Activated CD4-positive, CD25-positive, alpha-beta regulatory T cell (primary cell): Measurements from ENCODE around the gene RAB13.
A peak's percentile ranks its signal among the peaks of the same experiment; 100 is the strongest.

Source experiments
- DNase-seq, 4 experiments: peaks; one replicate each; lab custom pipeline; 2025; lab: John Stamatoyannopoulos, UW

Gene RAB13

DNA sequence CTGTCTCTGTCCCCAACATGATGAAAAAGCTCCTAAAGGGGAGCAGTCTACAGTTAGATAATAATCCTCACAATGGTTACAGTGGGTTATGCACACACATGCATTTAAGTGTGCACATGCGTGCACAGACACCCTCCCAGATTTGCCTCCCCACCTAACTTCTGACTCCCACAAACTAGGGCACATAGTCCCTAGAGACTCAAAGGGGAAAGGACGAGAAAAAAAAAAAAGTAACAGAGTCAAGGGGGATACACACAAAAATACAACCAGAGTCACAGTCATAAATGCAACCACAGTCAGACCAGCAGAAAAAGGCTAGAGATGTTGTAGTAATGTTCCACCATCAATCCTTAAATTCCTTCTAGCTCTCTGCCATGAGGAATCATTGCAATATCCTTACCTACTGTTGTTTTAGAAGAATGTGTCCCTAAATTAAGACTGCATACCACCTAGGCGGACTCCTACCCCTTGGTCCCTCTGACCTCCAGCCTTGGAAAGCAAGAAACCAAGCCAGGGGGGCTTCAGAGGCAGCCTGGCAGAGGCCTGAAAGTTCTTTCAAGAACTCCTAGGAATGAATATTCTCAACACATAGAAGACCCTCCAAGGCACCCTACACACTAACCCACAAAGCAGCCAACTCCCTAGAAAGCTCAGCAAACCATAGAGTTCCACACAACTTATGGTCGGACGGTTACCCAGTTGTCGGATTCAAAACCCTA lies 29.0 kb downstream of the RAB13 start:
- no peak for DNase-seq

- DNase-seq = no peak
Measured at GRCh38 chr1:153954826-153955225, 31.3 kb downstream of the RAB13 start.

DNA sequence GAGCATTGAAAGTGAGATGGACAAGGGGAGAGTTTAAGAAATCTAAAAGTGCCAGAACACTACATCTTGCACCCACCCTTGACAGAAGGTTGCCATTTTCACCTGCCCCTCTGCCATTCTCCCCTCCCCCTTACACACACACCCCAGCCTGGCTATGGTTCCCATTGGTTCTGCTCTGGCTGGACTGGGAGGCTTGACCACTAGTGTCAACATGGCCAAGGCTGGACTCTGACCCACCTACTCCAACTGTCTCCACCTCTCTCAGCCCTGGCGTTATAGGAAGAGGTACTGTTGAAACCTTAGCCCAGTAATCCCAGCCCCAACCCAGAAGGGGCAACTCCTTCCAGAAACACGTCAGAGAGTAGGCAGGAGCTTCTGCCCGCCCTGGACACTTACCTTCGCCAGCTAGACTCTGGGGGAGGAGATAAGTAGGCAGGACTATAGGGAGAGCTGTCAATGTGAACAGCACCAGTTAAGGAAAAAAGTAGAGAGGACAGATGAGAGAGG lies 32.2 kb downstream of the RAB13 start:
- DNase-seq = no peak

DNA sequence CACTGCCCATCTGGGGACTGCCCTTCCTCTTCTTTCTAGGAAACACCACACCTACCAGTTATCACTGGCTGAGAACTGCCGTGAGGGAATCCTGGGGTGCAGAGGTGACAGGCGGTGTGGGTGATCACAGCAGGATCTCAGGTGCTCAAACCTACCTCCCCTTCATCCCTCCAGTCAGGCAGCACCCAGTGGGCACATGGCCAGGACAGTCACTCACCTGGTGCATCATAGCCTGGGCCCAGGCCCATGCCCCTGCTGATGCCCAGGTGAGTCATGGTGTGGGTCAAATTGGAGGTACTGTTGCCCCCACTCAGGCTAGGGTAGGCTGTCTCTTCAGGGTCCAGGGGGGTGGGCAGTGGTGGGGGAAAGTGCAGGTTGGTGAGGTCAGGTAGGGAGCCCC lies 34.3 kb downstream of the RAB13 start:
- no peak for DNase-seq

DNA sequence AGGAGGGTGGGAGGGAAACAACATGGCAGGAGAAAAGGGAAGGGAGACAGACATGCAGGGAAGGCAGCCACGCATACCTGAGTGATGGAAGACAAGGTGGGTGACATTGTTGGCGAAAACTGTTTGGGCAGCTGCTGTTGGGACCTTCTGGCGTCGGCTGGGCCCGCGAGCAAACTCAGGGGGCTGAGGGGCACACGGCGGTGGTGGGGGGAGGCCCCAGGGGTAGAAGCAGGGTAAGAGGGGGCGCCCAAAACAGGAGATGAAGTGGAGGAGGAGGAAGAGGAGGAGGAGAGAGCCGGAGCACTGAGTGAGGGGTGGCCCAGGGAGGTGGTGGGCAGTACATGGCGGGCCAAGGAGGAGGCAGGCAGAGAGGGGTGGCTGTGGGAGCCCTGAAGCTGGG lies 35.0 kb downstream of the RAB13 start:
- no peak for DNase-seq

DNA sequence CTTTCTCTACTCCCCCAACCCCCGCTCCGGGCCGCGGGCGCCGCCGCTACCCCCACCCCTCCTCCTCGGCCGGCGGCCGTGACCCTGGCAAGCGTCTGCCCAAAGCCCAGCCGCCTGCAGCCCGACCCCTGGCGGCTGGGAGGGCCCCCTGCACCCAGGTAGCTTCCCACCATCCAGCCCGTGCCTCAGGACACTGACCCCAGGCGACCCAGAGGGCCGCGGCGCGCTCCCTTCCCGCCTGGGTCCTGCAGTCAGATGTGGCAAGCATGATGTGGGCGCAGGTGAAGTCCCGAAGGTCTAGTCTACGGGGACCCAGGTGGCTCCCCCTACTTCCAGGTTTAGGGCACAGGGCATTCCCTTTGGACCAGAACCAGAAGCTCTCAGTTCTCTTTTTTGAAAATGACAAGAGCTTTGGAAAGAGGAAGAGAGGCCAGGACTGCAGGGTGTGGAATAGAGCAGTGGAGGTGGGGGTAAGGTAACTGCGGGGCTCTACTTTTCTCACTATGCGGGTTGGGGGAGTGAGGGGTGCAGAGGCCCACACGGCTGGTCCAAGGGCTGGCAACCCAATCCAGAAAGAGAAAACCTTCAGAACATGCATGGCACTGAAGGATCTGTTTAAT lies 39.4 kb downstream of the RAB13 start, which contains the start of gene DENND4B:
DENND4B (minus strand) TSS at position 97 of the 620 bp plus-strand sequence. CDS start 2,344 bp downstream, outside the sequence.
- DNase-seq = peak; percentile 48 to 62 (median 58)

- DNase-seq = peak; percentile 37 to 66 (median 50)
Measured at GRCh38 chr1:153945795-153946621, 40.1 kb downstream of the RAB13 start.

- DNase-seq = peak; percentile 26 to 68 (median 46)
Measured at GRCh38 chr1:153945131-153945794, 40.9 kb downstream of the RAB13 start.

GRCh38 chr1:153944827-153945117 lies 41.4 kb downstream of the RAB13 start:
- no peak for DNase-seq

DNA sequence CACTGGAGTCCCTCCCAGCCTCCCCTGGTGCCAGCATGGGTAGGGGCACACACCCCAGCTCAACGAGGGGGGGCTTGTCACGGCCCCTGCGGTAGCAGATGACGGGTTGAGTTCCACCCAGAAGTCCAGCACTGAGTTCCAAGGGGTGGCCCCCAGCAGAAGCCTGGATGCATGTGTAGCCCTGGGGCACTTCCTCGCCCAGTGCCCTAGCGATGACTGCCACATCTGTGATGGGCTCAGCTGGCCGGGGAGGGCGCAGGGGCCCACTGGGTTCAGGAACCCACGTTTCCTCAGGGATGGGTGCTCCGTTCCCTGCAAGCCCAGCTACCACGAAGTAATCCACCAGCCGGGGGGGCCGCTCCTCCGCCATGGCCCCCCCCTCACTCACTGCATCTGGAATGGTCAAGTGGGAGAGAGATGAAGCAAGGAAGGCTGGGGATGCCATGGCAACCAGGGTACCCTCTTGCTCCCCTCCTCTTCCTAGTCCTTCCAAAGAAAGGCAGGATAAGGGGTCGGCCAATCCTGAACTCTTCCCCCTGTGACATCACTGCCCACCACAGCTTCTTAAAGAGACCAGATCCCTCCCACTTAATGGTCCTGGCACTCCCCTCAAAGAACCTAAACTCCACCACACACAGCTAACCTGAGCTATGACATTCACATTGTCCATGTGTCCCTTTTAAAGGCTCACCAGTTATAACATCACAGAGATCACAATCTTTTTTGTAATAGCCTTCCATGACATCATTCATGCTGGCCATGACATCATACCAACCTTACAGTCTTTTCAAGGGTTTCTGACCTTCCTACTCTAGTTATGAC lies 41.9 kb downstream of the RAB13 start:
- no peak for DNase-seq

DNA sequence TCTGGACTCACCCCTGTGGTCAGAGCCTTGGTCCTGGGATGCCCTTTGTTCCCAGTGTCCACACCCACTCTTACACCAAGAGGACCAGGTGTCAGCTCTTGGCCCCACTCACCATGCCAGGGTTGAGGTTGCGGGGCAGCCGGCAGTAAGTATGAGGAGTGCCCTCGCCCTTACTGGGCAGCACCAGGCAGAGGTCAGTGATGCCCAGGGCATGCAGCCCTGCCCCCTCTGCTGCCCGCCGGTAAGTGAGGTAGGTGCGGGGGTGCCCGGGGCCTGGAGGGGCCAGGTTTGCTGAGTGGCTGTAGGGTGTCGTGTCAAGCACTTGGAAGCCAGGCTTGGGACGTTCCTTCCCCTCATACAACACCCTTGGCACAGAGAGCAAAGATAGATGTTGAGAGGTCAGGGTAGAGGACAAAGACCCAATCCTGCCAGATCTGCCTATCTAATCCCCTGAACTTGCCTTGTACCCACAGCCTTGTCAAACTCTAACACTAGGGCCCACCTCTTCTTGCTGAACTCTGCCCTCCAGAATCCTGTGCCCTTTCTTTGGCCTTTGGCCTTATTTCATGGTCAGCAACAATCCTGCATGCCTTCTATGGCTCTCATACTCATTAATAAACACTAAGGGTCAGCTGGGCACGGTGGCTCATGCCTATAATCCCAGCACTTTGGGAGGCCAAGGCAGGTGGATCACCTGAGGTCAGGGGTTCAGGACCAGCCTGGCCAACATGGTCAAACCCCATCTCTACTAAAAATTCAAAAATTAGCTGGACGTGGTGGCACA lies 43.2 kb downstream of the RAB13 start:
- DNase-seq = no peak

DNA sequence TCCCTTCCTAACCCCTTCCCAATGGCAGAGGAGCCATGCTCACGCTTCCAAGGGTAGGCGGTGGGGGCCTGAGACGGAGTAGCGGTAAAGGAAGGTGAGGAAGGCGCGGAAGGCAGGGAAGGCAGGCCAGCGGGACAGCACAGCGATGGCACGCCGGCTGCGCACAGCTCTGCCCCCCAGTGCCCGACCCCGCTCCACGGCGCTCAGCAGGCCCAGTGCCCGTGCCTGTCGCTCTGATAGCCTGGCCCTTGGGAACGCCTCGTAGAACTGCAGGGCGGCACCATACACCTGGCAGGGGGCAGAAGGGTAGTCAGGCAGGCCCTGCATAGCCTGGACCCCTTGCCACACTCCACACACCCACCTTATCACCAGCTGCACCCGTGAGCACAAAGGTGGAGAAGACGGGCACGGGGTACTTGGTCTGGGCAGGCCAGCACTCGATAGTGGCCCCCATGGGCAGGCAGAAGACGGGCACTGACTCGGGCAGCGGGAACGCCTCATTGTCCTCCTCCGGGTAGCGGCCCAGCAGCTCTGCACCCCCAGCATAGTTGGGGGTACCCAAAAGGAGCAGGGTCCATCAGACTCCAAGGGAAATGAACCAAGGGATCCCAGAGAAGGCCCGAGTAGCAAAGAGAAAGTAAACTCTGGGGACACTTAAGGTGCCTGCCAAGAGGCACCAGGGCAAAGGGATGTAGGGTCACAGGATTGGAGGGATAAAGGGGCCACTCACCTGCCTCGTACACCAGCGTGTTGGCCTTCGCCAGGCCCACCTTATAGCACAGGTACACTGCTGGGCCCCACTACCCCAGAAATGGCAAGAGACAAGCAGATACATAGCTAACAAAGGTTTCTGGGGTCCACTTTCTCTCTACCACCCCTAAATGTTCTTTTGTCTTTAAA lies 44.1 kb downstream of the RAB13 start:
- DNase-seq = no peak

- no peak for DNase-seq
Measured at GRCh38 chr1:153940756-153941155, 45.4 kb downstream of the RAB13 start.

- DNase-seq = no peak
Measured at GRCh38 chr1:153939476-153939875, 46.7 kb downstream of the RAB13 start.

- no peak for DNase-seq
Measured at GRCh38 chr1:153938996-153939395, 47.1 kb downstream of the RAB13 start.

DNA sequence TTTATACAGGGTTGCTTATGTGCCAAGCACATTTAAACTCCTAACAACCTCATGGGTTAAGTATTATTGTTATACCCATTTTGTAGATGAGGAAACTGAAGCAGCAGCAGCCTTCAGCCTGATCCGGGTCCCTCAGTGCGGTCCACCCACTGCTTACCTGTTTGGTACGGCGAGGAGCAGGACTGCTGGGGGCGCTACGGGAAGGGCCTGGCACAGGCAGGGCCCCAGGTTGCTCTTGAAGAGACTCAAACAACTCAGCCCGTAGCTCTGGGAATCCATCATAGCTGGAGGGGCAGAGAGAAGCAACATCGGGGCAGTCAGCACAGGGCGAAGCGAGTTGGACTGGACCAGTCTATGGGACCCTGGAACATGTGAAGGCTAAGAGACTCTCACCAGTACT lies 48.8 kb downstream of the RAB13 start:
- DNase-seq = no peak

DNA sequence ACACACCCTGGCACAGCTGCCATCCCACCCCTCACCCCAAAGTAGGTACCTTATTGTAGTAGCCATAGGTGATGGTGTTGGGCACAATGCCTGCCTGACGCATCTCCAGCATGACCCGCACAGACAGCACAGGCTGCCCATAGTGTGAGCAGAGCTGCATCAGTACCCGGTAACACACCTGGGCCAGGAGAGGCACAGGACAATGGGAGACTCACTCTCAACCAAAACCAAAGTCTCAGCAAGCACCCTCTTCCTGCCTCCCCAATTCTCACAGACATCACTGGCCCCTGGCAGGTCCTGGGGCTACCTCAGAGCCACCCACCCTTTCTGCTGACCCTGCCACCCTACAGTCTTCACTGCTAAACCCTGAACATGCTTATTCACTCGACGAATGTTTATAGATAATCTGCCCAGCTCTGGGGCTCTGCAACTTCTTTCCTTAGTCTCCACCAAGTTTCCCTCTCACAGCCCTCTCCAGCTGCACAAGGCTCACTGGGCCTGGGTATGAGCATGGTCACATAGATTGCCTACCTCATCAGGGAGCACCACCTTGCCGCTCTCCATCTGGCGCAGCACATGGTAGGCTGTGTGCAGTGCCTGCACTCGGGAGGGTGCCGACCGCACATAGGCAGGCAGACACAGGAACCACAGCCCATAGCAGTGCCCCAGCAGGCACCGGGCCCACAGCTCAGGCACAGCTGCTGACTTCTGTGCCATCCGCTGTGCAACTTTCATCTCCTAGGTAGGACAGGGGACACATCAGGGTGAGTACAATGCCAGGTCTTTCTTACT lies 49.9 kb downstream of the RAB13 start:
- no peak for DNase-seq

DNA sequence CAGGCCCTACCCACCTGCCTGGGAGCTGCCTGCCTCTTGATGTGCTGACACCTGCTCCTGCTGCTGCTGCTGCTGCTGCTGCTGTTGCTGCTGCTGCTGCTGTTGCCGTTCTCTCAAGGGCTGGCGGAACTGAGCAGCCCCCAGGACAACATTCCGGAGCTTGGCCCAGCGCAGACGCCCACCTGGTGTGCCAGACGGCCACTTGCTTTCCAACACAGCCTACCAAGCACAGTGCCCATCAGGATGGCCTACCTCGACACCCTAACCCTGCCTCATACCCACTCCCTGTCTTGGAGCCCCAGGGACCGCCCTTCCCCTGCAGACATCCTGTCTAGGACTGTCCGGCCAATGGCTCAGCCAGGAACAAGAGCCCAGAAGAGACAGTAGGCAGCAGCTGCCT lies 51.4 kb downstream of the RAB13 start:
- DNase-seq = no peak

- DNase-seq = no peak
Measured at GRCh38 chr1:153933955-153934354, 52.2 kb downstream of the RAB13 start.
